Neural crest cell (in vitro differentiated cells): ENCODE results near the gene KIF26B. TPM values are rescaled to one million over a fixed set of nuclear protein-coding genes. Genes with fewer than 3 reads are reported as not detected.
A peak's percentile ranks its signal among the peaks of the same experiment; 100 is the strongest.

ENCODE experiments used
- DNase-seq: peaks from one replicate; pipeline ENCODE4 v3.0.0; 2021; ENCODE audit warnings: low read depth, mixed read lengths, low spot score
- H3K27ac Mint-ChIP-seq: one replicate; pipeline ENCODE4 v1.8.0; 2021; ENCODE audit warnings: mild to moderate bottlenecking, mixed read lengths; ENCODE audit not compliant: unreplicated experiment
- H3K27me3 Mint-ChIP-seq: 2 replicates; pipeline ENCODE4 v1.8.0; 2021; ENCODE audit warnings: low read depth, mild to moderate bottlenecking, mixed read lengths
- H3K36me3 Mint-ChIP-seq: 2 replicates; pipeline ENCODE4 v1.8.0; 2021; ENCODE audit warnings: low read depth, mild to moderate bottlenecking, mixed read lengths
- H3K4me1 Mint-ChIP-seq: 2 replicates; pipeline ENCODE4 v1.8.0; 2021; ENCODE audit warnings: mixed read lengths
- H3K4me3 Mint-ChIP-seq: one replicate; pipeline ENCODE4 v1.8.0; 2021; ENCODE audit warnings: mild to moderate bottlenecking, mixed read lengths
- H3K9me3 Mint-ChIP-seq: 2 replicates; pipeline ENCODE4 v1.8.0; 2021; ENCODE audit warnings: mixed read lengths
- CTCF ChIP-seq: fragments of 200-600 bp; sonication (generic); conservative IDR thresholded peaks from 2 replicates; pipeline ENCODE4 v1.5.0; 2021; ENCODE audit warnings: antibody characterized with exemption, mild to moderate bottlenecking
- total RNA-seq: library from RNA; stranded (reverse); gene quantifications from 2 replicates; pipeline ENCODE4 v1.2.1, GENCODE V29; 2021

The KIF26B gene
- total RNA-seq, 1 donor from 2014 or later, result 6.2 TPM

GRCh38 chr1:245459621-245460020 lies 304.8 kb downstream of the KIF26B start:
- no peak for DNase-seq
- no peaks in the 10 kb centered on the region for H3K27me3 Mint-ChIP-seq
- no peaks in the 10 kb centered on the region for H3K9me3 Mint-ChIP-seq
- H3K27ac Mint-ChIP-seq, result no peak overlapping the region
- no peak for TF ChIP-seq CTCF
- H3K4me3 Mint-ChIP-seq, result no peak overlapping the region
- no peaks in the 10 kb centered on the region for H3K36me3 Mint-ChIP-seq
- H3K4me1 Mint-ChIP-seq, result peaks cover 11% of the 10 kb centered on the region

- Mint-ChIP-seq H3K4me3 (no peak overlapping the region), H3K27ac (no peak overlapping the region), H3K27me3 (no peaks in the 10 kb centered on the region), H3K9me3 (no peaks in the 10 kb centered on the region), H3K36me3 (no peaks in the 10 kb centered on the region), H3K4me1 (peaks cover 24% of the 10 kb centered on the region)
- no peak for DNase-seq
- TF ChIP-seq CTCF, result no peak
These were observed 306.9 kb downstream of the KIF26B start for GRCh38 chr1:245461681-245462080.

- Mint-ChIP-seq H3K4me3 (no peak overlapping the region), H3K36me3 (no peaks in the 10 kb centered on the region), H3K27me3 (no peaks in the 10 kb centered on the region), H3K9me3 (no peaks in the 10 kb centered on the region), H3K4me1 (peaks cover 24% of the 10 kb centered on the region), H3K27ac (no peak overlapping the region)
- TF ChIP-seq CTCF, result no peak
- DNase-seq, result no peak
These were observed 307.4 kb downstream of the KIF26B start for GRCh38 chr1:245462161-245462560.

- Mint-ChIP-seq H3K27me3 (no peaks in the 10 kb centered on the region), H3K9me3 (no peaks in the 10 kb centered on the region), H3K4me1 (peaks cover 33% of the 10 kb centered on the region), H3K27ac (no peak overlapping the region), H3K36me3 (no peaks in the 10 kb centered on the region), H3K4me3 (no peak overlapping the region)
- no peak for DNase-seq
- TF ChIP-seq CTCF, result no peak
These were observed 308.8 kb downstream of the KIF26B start for GRCh38 chr1:245463392-245464165.

GRCh38 chr1:245464290-245464689 lies 309.5 kb downstream of the KIF26B start:
- peak overlapping the region; percentile 79 for H3K27ac Mint-ChIP-seq
- no peak overlapping the region for H3K4me3 Mint-ChIP-seq
- H3K9me3 Mint-ChIP-seq, result no peaks in the 10 kb centered on the region
- TF ChIP-seq CTCF, result no peak
- H3K36me3 Mint-ChIP-seq, result no peaks in the 10 kb centered on the region
- no peak for DNase-seq
- no peaks in the 10 kb centered on the region for H3K27me3 Mint-ChIP-seq
- peaks cover 33% of the 10 kb centered on the region for H3K4me1 Mint-ChIP-seq
